RWPE2 (cell line): ENCODE measurements around the gene TUBB8B.
"Not testable (repeated sequence)": the region's sequence is repeated elsewhere in the genome, so short reads cannot be mapped to it uniquely, and the experiment has no call there.

ENCODE experiments used
- ATAC-seq: fragments of 200-7000 bp; cut with Tn5 transposase; 3 replicates; pipeline ENCODE4 v1.9.1; 2021; ENCODE audit warnings: low read depth
- DNase-seq: peaks from one replicate; pipeline ENCODE4 v3.0.0-alpha.2; 2020; ENCODE audit warnings: low spot score
- H3K27ac ChIP-seq: fragments of 450-650 bp; 2 replicates; pipeline ENCODE4 v1.5.1; 2017; ENCODE audit warnings: mild to moderate bottlenecking; ENCODE audit not compliant: poor library complexity, severe bottlenecking
- H3K27me3 ChIP-seq: fragments of 250-450 bp; sonication (Bioruptor Pico); 2 replicates; pipeline ENCODE4 v1.5.1; 2021; ENCODE audit warnings: mild to moderate bottlenecking, moderate library complexity; ENCODE audit not compliant: insufficient read depth, poor library complexity, severe bottlenecking
- H3K36me3 ChIP-seq: fragments of 250-450 bp; sonication (Bioruptor Pico); 2 replicates; pipeline ENCODE4 v1.5.1; 2020; ENCODE audit warnings: low read depth, mild to moderate bottlenecking, moderate library complexity
- H3K4me1 ChIP-seq: fragments of 250-450 bp; sonication (Bioruptor Pico); 2 replicates; pipeline ENCODE4 v1.5.1; 2021; ENCODE audit warnings: mild to moderate bottlenecking, moderate library complexity; ENCODE audit not compliant: insufficient read depth, poor library complexity, severe bottlenecking
- H3K4me3 ChIP-seq: fragments of 250-450 bp; sonication (Bioruptor Pico); 2 replicates; pipeline ENCODE4 v1.5.1; 2021; ENCODE audit warnings: mild to moderate bottlenecking, moderate library complexity; ENCODE audit not compliant: severe bottlenecking
- H3K9me3 ChIP-seq: fragments of 250-450 bp; sonication (Bioruptor Pico); 2 replicates; pipeline ENCODE4 v1.5.1; 2021; ENCODE audit warnings: mild to moderate bottlenecking, moderate library complexity; ENCODE audit not compliant: severe bottlenecking
- CTCF ChIP-seq: fragments of 450-650 bp; IDR thresholded peaks from one replicate; pipeline ENCODE4 v1.5.1; 2017; ENCODE audit warnings: mild to moderate bottlenecking, moderate library complexity; ENCODE audit not compliant: poor library complexity, severe bottlenecking

TUBB8B gene

GRCh38 chr18:80881-81280, 31.5 kb upstream of the TUBB8B start:
- ATAC-seq, H3K9me3 ChIP-seq: not testable (repeated sequence)

GRCh38 chr18:80202-80601, 30.8 kb upstream of the TUBB8B start:
- not testable (repeated sequence) for DNase-seq, H3K27me3 ChIP-seq, H3K4me3 ChIP-seq, H3K4me1 ChIP-seq, H3K9me3 ChIP-seq, H3K36me3 ChIP-seq, ATAC-seq, H3K27ac ChIP-seq

More at GRCh38 chr18:80881-81280, 31.5 kb upstream of the TUBB8B start:
- not testable (repeated sequence) for H3K36me3 ChIP-seq, DNase-seq, H3K4me1 ChIP-seq, H3K27ac ChIP-seq, H3K27me3 ChIP-seq, H3K4me3 ChIP-seq

GRCh38 chr18:75525-76160, 26.2 kb upstream of the TUBB8B start:
- H3K4me3 ChIP-seq, H3K27me3 ChIP-seq, H3K36me3 ChIP-seq, DNase-seq, H3K27ac ChIP-seq, H3K4me1 ChIP-seq, H3K9me3 ChIP-seq: not testable (repeated sequence)
- peak; percentile 20 for TF ChIP-seq CTCF
- ATAC-seq = peak; percentile 14; the same call in 1 of the 3 replicates

DNA sequence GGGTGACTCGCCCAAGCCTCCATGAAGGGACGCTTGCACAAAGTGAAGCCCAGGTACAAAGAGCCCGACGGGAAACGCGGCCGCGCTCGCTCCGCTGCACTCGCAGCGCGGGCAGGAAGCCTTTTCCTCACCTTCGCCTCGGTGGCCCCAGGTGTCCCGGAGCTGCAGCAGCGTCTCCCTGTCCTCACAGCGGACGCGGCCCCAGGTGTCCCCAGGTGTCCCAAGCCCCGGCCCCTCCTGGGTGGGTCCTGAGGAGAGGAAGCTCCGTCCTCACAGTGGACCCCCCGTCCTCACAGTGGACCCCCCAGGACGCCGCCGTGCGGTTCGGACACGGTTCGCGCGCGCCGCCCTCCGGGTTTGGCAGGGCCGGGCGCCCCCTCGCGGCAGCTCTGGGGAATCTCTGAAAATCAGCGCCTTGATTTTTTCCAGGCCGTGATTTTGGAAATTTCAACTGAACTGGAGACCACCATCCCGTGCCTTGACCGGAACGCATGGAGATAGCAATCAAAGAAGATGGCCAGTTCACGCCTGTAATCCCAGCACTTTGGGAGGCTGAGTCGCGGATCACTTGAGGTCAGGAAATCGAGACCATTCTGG, 23.9 kb upstream of the TUBB8B start:
- H3K4me3 ChIP-seq, ATAC-seq, H3K9me3 ChIP-seq, DNase-seq, H3K36me3 ChIP-seq, H3K27ac ChIP-seq, H3K4me1 ChIP-seq, H3K27me3 ChIP-seq: not testable (repeated sequence)
- peak; percentile 47 for TF ChIP-seq CTCF

GRCh38 chr18:67701-68100, 18.3 kb upstream of the TUBB8B start:
- not testable (repeated sequence) for H3K4me3 ChIP-seq, ATAC-seq, H3K9me3 ChIP-seq, H3K27me3 ChIP-seq, H3K36me3 ChIP-seq, DNase-seq, H3K27ac ChIP-seq, H3K4me1 ChIP-seq

DNA sequence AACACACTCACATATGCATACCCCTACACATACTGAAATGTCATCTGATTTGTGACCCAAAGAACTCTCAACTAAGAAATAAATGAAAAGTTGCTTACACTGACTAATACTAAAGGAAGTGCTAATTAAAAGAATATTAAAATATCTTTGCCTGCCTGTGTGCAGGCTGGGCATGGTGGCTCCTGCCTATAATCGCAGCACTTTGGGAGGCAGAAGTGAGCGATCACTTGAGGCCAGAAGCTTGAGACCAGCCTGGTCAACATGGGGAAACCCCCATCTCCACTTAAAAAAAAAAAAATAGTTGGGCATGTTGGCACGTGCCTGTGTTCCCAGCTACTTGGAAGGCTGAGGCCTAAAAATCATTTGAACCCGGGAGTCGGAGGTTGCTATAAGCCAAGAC, 14.9 kb upstream of the TUBB8B start:
- not testable (repeated sequence) for H3K9me3 ChIP-seq, H3K36me3 ChIP-seq, ATAC-seq, DNase-seq, H3K4me1 ChIP-seq, H3K27me3 ChIP-seq, H3K27ac ChIP-seq, H3K4me3 ChIP-seq

GRCh38 chr18:63656-64055, 14.2 kb upstream of the TUBB8B start:
- not testable (repeated sequence) for H3K27me3 ChIP-seq, H3K27ac ChIP-seq, H3K36me3 ChIP-seq, H3K4me1 ChIP-seq, DNase-seq, H3K9me3 ChIP-seq, H3K4me3 ChIP-seq, ATAC-seq

DNA sequence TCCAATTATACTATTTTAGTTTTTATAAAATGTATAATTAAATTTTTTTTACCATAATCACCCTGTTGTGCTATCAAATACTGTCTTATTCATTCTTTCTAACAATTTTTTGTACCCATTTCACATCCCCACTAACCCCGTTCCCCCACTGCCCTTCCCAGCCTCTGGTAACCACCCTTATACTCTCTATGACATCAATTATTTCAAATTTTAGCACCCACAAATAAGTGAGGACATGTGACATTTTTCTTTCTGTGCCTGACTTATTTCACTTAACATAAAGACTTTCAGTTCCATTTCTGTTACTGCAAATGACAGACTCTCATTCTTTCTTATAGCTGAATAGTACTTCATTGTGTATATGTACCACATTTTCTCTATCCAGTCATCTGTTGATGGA, 5.0 kb upstream of the TUBB8B start:
- not testable (repeated sequence) for ATAC-seq, H3K4me1 ChIP-seq, DNase-seq, H3K9me3 ChIP-seq, H3K4me3 ChIP-seq, H3K27ac ChIP-seq, H3K36me3 ChIP-seq, H3K27me3 ChIP-seq

DNA sequence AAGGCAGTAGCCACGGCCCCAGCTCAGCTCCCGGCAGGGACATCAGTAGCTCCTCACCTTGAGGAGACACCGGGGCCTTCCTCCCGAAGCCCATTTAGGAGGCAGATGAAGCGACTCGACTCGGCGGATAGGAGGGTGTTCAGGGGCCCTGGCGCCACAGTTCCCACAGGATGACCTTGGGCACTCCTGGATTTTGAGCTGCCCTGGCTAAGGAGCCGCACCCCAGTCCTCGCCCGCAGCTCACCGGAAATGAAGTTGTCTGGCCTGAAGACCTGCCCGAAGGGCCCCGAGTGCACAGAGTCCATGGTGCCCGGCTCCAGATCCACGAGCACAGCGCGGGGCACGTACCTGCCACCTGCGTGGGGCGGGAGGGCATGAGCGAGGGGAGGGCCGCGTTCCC, 719 bp downstream of the TUBB8B start:
- H3K9me3 ChIP-seq, H3K27me3 ChIP-seq, DNase-seq, H3K4me1 ChIP-seq, H3K4me3 ChIP-seq, ATAC-seq, H3K36me3 ChIP-seq, H3K27ac ChIP-seq: not testable (repeated sequence)

GRCh38 chr18:13177-13576, 36.2 kb downstream of the TUBB8B start:
- H3K4me1 ChIP-seq, H3K27me3 ChIP-seq, H3K9me3 ChIP-seq, H3K4me3 ChIP-seq, H3K27ac ChIP-seq, DNase-seq, ATAC-seq, H3K36me3 ChIP-seq: not testable (repeated sequence)
